HG03097 (cell line): Measurements from ENCODE around the gene BIN1.

Experiments
- ATAC-seq: cut with Tn5 transposase; IDR thresholded peaks from one replicate; pipeline ENCODE4 v1.9.1; 2021; ENCODE audit not compliant: unreplicated experiment, low FRiP score

BIN1 gene

GRCh38 chr2:127092306-127092705, 14.6 kb downstream of the BIN1 start:
- ATAC-seq: no peak

GRCh38 chr2:127091886-127092285, 15.1 kb downstream of the BIN1 start:
- no peak for ATAC-seq

GRCh38 chr2:127091148-127091547, 15.8 kb downstream of the BIN1 start:
- ATAC-seq: no peak

DNA sequence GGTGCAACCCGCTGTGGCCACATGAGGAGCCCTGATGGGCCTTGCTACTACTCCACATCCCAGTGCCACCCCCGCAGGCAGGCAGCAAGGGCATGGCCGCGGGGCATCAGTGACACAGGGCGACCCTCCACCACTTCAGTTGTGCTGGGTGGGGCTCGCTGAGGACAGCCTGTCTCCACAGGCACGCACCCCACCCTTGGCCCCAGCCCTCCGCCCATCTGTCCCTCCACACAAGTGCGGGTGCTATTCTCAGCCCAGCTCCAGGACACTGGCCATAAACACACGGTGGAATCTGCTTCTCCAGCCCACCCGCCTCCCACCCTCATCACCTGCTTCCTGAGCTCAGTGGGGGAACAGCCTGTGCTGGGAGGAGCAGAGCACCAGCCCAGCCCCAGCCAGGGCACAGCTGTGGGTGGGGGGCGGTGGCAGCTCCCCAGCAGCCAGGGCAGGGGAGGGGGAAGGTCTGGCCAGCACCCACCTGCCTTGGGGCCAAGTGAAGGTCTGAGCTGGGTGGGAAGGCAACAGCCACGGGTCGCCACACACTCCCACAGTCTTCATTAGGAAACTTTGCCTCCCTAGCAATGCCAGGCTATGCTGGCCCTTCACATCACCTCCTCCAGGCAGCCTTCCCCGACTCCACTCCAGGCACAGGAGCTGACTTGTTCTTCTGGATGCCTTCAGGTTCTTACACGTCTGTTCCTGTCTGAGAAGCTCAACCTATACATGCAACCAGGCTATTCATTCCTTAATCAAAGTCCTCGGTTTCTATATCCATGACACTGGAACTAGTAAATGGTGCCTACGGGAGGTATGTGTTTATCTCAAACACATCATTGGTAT, 16.5 kb downstream of the BIN1 start:
- ATAC-seq: no peak

GRCh38 chr2:127089478-127090235, 17.3 kb downstream of the BIN1 start:
- ATAC-seq: no peak

GRCh38 chr2:127088706-127089105, 18.2 kb downstream of the BIN1 start:
- no peak for ATAC-seq

DNA sequence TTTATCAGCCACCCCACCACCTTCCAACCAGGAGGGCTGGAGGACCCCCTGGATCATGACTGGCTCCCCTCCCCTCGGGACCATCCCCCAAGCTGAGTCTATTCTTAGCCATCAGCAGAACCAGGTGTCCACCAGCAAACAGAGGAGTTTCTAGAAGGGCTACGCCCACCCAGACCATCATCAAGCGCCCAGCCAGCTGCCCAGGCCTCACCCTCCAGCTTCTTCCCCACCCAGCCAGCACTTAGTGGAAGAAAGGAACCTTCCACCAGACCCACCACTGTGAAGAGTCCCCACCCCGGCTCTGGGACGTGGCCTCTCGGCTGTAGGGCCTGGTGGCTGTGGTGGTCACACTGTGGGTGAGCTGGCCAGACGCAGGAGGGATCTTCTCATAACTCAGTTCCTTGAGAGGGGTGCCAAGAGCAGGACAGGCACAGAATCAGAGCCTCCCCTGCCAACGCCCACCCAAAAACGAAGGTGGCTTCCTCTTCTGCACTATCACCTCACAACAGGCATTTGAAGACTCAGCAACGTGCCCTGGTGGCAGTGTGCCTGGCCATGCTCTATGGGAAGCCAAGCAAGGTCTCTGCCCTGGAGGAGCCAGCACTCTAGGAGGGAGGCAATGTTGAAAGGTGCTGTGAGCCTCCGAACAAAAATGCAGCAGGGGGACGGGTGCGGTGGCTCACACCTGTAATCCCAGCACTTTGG, 19.0 kb downstream of the BIN1 start:
- no peak for ATAC-seq

- peak; percentile 64 for ATAC-seq
These were observed 19.8 kb downstream of the BIN1 start for GRCh38 chr2:127086990-127087790.

- ATAC-seq: no peak
These were observed 21.7 kb downstream of the BIN1 start for GRCh38 chr2:127085317-127085681.

- no peak for ATAC-seq
These were observed 22.2 kb downstream of the BIN1 start for GRCh38 chr2:127084611-127085316.

DNA sequence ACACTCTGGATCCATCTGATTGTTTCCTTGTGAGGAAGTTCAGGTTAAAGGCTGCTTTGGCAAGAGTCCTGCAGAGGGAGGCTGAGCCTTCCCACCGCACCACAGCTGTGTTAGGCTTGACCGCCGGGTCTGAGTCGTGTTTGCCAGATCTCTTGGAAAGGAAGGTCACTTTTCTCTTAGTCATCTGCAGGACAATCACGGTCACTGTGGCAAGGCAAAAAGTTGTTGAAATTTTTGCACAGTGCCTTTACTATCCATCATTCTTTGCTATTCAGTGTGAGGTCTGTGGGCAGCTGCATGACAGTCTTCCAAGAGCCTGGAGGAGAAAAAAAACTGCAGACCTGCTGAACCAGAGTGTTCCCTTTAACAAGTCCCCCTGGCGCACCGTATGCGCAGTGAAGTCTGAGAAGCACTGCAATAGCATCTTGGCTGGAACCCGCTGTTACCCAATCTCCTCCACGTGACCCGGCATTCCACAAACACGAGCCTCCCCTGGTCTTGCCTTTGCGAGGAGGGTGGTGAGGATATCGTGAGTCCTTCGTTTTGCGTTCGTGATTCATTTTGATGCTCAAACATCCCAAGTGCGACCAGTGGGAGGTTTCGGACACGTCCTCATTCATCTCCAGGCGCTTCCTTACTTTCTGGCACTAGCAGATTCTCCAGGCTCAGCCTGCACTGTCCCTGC, 23.0 kb downstream of the BIN1 start:
- ATAC-seq: no peak

DNA sequence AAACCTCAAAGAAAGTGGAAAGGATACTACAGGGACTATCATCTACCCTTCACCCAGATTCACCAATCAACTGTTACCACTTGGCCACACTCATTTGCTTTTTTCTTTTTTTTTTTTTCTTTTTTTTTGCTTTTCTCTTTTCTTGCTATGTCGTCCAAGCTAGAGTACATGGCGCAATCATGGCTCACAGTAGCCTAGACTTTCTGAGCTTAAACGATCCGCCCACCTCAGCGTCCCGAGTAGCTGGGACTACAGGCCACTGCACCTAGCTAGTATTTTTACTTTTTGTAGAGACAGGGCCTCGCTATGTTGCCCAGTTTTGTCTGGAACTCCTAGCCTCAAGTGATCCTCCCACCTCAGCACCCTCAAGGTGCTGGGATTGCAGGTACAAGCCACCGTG, 24.0 kb downstream of the BIN1 start:
- ATAC-seq: no peak

DNA sequence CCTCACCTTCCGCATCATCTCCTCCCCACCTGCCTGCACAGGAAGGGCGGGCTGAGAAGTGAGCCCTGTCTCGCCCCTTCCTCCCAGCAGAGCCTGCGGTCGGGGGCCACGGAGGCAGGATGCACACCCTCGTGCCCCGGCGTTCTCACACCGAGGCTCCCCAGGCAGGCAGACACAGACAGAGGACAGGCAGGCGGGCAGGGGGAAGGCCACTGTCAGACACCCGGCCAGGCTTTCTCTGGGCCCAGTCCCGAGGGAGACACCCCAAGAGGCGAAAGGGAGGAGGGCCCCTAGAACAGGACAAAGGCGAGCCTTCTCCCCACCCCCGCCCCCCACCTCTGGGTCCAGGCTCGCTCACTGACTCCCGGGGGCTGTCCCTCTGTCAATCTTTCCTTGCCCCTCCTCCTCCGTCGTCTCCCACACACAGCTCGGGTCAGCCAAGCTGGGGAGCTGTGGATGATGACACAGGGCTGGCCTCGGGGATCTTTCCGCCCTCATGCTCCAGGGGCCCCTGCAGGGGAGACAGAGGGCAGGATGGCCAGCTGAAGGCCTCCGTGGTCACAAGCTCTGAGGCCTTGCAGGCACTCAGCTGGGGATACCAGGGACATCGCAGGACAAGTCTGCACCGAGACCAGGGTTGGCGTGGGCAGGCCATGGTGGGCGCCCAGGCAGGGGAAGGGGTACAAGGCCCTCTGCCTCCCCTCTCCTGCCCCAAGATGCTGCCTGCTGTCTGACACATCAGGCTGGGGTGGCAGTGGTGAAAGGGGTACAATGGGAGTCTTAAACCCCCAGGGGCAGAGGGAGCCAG, 24.9 kb downstream of the BIN1 start:
- peak; percentile 54 for ATAC-seq

- peak; percentile 25 for ATAC-seq
These were observed 25.8 kb downstream of the BIN1 start for GRCh38 chr2:127080938-127081755.

- ATAC-seq: peak; percentile 13
These were observed 26.6 kb downstream of the BIN1 start for GRCh38 chr2:127080226-127080937.

GRCh38 chr2:127079358-127079920, 27.5 kb downstream of the BIN1 start:
- ATAC-seq: no peak
